Breast epithelium (tissue), 3 donors: ENCODE results near the gene PYGL.

Experiments used
- POLR2AphosphoS5 ChIP-seq, 3 donors: sonication (generic); formaldehyde crosslinking; IDR thresholded peaks; one replicate each; pipeline ENCODE4 v1.6.1; 2017; ENCODE audit warnings: antibody characterized with exemption in 3 of 3
- TF ChIP-seq, protein P1 (sequence below), 3 donors: fragments of 450-650 bp; IDR thresholded peaks; one replicate each; pipeline ENCODE4 v1.5.1; 2016 to 2017; ENCODE audit warnings: antibody characterized with exemption in 3 of 3, mild to moderate bottlenecking in 3 of 3, moderate library complexity in 3 of 3

DNA sequence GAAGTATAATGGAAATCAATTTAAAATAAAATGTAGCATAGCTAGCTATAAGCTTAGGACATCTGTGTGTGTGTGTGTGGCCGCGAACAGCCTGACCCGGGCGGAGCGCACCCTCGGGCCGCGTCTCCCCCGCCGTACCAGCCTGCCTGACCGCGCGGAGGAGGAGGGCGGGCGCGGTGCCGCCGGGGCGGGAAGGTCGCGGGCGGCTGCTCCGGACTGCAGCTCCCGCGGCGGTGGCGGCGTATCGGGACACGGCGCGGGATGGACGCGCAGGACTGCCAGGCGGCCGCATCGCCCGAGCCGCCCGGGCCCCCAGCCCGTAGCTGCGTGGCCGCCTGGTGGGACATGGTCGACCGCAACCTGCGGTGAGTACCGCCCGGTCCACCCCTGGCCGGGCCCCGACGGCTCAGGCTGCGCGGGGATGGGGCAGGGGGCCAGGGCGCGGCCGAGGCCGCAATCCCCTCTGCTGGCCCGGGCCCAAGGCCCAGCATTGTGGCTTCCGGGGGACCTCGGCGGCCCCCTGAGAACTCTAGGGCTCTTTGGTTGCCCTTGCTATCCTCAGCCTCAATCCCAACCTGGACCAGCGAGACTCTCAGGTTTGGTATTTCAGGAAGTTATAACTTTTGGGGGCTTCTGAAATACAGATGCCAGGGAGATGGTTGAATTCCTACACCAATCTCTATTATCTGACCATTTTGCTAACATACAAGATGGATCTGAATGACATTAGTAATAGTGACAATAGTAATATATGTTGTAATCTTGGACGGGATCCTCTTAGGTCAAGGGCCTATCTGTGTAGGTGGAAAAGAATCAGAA, 72.2 kb downstream of the PYGL start, which contains the start of gene ABHD12B:
- TF ChIP-seq, protein P1, sequence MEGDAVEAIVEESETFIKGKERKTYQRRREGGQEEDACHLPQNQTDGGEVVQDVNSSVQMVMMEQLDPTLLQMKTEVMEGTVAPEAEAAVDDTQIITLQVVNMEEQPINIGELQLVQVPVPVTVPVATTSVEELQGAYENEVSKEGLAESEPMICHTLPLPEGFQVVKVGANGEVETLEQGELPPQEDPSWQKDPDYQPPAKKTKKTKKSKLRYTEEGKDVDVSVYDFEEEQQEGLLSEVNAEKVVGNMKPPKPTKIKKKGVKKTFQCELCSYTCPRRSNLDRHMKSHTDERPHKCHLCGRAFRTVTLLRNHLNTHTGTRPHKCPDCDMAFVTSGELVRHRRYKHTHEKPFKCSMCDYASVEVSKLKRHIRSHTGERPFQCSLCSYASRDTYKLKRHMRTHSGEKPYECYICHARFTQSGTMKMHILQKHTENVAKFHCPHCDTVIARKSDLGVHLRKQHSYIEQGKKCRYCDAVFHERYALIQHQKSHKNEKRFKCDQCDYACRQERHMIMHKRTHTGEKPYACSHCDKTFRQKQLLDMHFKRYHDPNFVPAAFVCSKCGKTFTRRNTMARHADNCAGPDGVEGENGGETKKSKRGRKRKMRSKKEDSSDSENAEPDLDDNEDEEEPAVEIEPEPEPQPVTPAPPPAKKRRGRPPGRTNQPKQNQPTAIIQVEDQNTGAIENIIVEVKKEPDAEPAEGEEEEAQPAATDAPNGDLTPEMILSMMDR (IDR thresholded peaks at IDR 0.05): no peak
- no peak for TF ChIP-seq POLR2AphosphoS5 (IDR thresholded peaks at IDR 0.05)
